Activated gamma-delta T cell treated with Interleukin-2 at 50 U/mL for 16 hours (primary cell): ENCODE measurements around the gene PPFIA4.
"Not testable (repeated sequence)": the region's sequence is repeated elsewhere in the genome, so short reads cannot be mapped to it uniquely, and the experiment has no call there.

ENCODE experiments used
- DNase-seq: peaks from one replicate; pipeline ENCODE4 v3.0.0-alpha.2; 2020

Gene PPFIA4

GRCh38 chr1:203017692-203018091 lies 8.6 kb upstream of the PPFIA4 start:
- DNase-seq = no peak

- not testable (repeated sequence) for DNase-seq
These were observed 3.4 kb upstream of the PPFIA4 start for GRCh38 chr1:203022855-203023254.

GRCh38 chr1:203025686-203026030 lies 633 bp upstream of the PPFIA4 start:
- no peak for DNase-seq

GRCh38 chr1:203026666-203027663 lies 674 bp downstream of the PPFIA4 start:
- DNase-seq = no peak

- no peak for DNase-seq
These were observed 1.9 kb downstream of the PPFIA4 start for GRCh38 chr1:203028067-203028783.

GRCh38 chr1:203028784-203029553 lies 2.7 kb downstream of the PPFIA4 start:
- DNase-seq = no peak

GRCh38 chr1:203031467-203031866 lies 5.2 kb downstream of the PPFIA4 start:
- no peak for DNase-seq

- DNase-seq = no peak
These were observed 7.0 kb downstream of the PPFIA4 start for GRCh38 chr1:203033287-203033686.

GRCh38 chr1:203033917-203034316 lies 7.6 kb downstream of the PPFIA4 start:
- no peak for DNase-seq

GRCh38 chr1:203034422-203035110 lies 8.3 kb downstream of the PPFIA4 start:
- no peak for DNase-seq

GRCh38 chr1:203035111-203036000 lies 9.1 kb downstream of the PPFIA4 start:
- DNase-seq = no peak

GRCh38 chr1:203036135-203036534 lies 9.8 kb downstream of the PPFIA4 start:
- DNase-seq = no peak

- DNase-seq = no peak
These were observed 10.2 kb downstream of the PPFIA4 start for GRCh38 chr1:203036537-203036936.

- DNase-seq = no peak
These were observed 11.4 kb downstream of the PPFIA4 start for GRCh38 chr1:203037509-203038190.

- no peak for DNase-seq
These were observed 12.0 kb downstream of the PPFIA4 start for GRCh38 chr1:203038217-203038741.

GRCh38 chr1:203038891-203039608 lies 12.8 kb downstream of the PPFIA4 start:
- DNase-seq = peak; percentile 62

GRCh38 chr1:203039609-203040512 lies 13.6 kb downstream of the PPFIA4 start:
- no peak for DNase-seq

- no peak for DNase-seq
These were observed 14.4 kb downstream of the PPFIA4 start for GRCh38 chr1:203040513-203041275.
